DOHH2 (cell line): ENCODE results near the gene MED12L.
A peak's percentile ranks its signal among the peaks of the same experiment; 100 is the strongest.

Source experiments
- H3F3A ChIP-seq: fragments of 200-600 bp; sonication (generic), shearing (Covaris generic); 2 replicates; pipeline ENCODE4 v1.6.0; 2016; ENCODE audit warnings: antibody characterized with exemption, mild to moderate bottlenecking; ENCODE audit not compliant: control insufficient read depth, insufficient read depth
- H3K27ac ChIP-seq: fragments of 200-600 bp; sonication (generic); 2 replicates; pipeline ENCODE4 v1.5.1; 2014; ENCODE audit warnings: low read depth, mild to moderate bottlenecking, low read length, moderate library complexity
- H3K27me3 ChIP-seq: fragments of 200-600 bp; sonication (generic); 2 replicates; pipeline ENCODE4 v1.6.1; 2014; ENCODE audit warnings: mild to moderate bottlenecking, low read length, mixed read lengths; ENCODE audit not compliant: control insufficient read depth
- H3K36me3 ChIP-seq: fragments of 200-600 bp; sonication (generic); 2 replicates; pipeline ENCODE4 v1.6.1; 2014; ENCODE audit warnings: mild to moderate bottlenecking, low read length, moderate library complexity, mixed read lengths; ENCODE audit not compliant: control insufficient read depth
- H3K4me1 ChIP-seq: fragments of 200-600 bp; sonication (generic); 2 replicates; pipeline ENCODE4 v1.6.1; 2014; ENCODE audit warnings: mild to moderate bottlenecking, low read length, mixed read lengths; ENCODE audit not compliant: control insufficient read depth
- H3K4me2 ChIP-seq: fragments of 200-600 bp; sonication (generic); 2 replicates; pipeline ENCODE4 v1.6.0; 2014; ENCODE audit warnings: mild to moderate bottlenecking, low read length, moderate library complexity
- H3K4me3 ChIP-seq: fragments of 200-600 bp; sonication (generic); 2 replicates; pipeline ENCODE4 v1.5.1; 2014; ENCODE audit warnings: mild to moderate bottlenecking, low read length, mixed read lengths
- H3K79me2 ChIP-seq: fragments of 200-600 bp; sonication (generic); 2 replicates; pipeline ENCODE4 v1.6.1; 2014; ENCODE audit warnings: mild to moderate bottlenecking, low read length, mixed read lengths; ENCODE audit not compliant: control insufficient read depth
- H3K9me2 ChIP-seq: fragments of 200-600 bp; sonication (generic); replicated peaks from 2 replicates; pipeline ENCODE4 v1.6.1; 2014; ENCODE audit warnings: mild to moderate bottlenecking, low read length, mixed read lengths; ENCODE audit not compliant: control insufficient read depth
- H3K9me3 ChIP-seq: fragments of 200-600 bp; sonication (generic); 2 replicates; pipeline ENCODE4 v1.6.1; 2014; ENCODE audit warnings: antibody characterized with exemption, low read length, mixed read lengths; ENCODE audit not compliant: control insufficient read depth, insufficient read depth
- H4K20me1 ChIP-seq: fragments of 200-600 bp; sonication (generic); 2 replicates; pipeline ENCODE4 v1.6.0; 2014; ENCODE audit warnings: low read depth, mild to moderate bottlenecking, antibody characterized with exemption, low read length, moderate library complexity; ENCODE audit not compliant: control insufficient read depth, insufficient read depth
- EZH2phosphoT487 ChIP-seq: fragments of 200-600 bp; sonication (generic); IDR thresholded peaks from 2 replicates; pipeline ENCODE4 v1.6.1; 2017; ENCODE audit warnings: borderline replicate concordance, mild to moderate bottlenecking, antibody characterized with exemption, low read length, moderate library complexity, mixed read lengths
- TF ChIP-seq, protein P1 (sequence below): fragments of 200-600 bp; sonication (generic); IDR thresholded peaks from one replicate; pipeline ENCODE4 v1.5.1; 2014; ENCODE audit warnings: antibody characterized with exemption, mild to moderate bottlenecking, low read depth, low read length; ENCODE audit not compliant: poor library complexity, severe bottlenecking

The MED12L gene

DNA sequence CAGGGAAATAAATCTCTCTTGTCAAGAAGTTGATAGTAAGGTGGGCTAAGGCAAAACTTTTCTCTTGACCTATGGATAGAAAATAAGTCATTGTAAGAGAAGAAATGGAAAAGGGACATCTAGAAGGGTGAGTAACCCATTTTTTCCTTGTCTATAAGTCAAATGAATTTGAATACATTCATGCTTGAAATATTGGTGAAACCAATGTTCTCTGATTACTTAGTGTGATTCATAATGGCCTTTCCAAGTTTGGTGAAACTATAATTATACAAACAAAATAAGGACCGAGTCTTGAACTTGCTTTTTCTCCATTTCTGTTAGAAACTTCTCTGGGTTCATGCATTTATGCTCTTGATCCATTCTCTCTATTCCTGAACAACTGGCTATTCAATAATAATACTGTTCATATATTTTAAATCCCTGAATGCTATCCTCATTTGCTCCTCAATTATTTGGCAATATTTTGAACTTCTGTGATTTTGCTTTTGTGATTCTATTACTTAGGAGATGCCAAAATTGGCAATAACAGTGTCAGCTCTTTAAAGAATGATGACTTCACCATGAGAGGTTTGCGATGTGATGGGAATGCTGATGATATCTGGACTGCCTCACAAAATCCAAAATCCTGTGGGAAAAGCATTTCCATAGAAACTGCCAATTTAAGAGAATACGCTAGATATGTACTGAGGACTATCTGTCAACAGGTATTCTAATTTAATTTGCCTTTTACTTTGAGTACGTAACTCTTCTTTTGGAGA is 286.8 kb downstream of the MED12L start:
- Histone ChIP-seq H3F3A (no peaks in the 10 kb centered on the region), H4K20me1 (no peaks in the 10 kb centered on the region), H3K4me3 (no peak overlapping the region), H3K9me2 (no peaks in the 10 kb centered on the region), H3K36me3 (no peaks in the 10 kb centered on the region), H3K9me3 (no peaks in the 10 kb centered on the region), H3K27me3 (no peaks in the 10 kb centered on the region), H3K4me1 (peaks cover 10% of the 10 kb centered on the region), H3K4me2 (no peak overlapping the region), H3K27ac (no peak overlapping the region), H3K79me2 (no peaks in the 10 kb centered on the region)
- no peak for TF ChIP-seq EZH2phosphoT487
- TF ChIP-seq, protein P1, sequence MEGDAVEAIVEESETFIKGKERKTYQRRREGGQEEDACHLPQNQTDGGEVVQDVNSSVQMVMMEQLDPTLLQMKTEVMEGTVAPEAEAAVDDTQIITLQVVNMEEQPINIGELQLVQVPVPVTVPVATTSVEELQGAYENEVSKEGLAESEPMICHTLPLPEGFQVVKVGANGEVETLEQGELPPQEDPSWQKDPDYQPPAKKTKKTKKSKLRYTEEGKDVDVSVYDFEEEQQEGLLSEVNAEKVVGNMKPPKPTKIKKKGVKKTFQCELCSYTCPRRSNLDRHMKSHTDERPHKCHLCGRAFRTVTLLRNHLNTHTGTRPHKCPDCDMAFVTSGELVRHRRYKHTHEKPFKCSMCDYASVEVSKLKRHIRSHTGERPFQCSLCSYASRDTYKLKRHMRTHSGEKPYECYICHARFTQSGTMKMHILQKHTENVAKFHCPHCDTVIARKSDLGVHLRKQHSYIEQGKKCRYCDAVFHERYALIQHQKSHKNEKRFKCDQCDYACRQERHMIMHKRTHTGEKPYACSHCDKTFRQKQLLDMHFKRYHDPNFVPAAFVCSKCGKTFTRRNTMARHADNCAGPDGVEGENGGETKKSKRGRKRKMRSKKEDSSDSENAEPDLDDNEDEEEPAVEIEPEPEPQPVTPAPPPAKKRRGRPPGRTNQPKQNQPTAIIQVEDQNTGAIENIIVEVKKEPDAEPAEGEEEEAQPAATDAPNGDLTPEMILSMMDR, result no peak

DNA sequence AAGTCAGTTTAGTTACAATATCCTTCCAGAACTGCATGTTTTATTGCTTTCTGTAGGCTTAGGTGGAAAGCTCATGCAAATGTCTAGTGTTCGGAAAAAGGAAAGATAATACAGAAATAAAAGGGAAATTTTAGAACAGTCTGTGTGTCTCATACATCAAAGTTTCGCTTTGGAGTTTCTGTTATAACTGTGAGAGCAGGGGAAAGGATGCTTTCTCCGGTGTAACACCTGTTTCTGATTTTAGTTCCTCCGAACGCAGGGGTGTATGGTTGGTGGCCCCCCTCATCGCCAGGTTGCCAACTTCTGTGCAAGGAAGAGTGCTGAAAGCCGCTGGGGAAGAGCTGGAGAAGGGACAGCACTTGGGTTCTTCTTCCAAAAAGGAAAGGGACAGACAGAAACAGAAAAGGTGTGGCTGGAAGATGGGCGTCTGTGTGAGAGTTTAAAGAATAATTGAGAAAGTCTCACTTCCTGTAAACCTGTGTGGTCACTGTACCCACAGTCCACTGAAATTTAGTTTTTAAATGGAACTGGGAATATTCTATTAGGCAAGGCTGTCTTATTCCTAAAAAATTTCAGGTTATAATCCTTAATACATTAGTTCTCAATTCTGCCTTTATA is 292.4 kb downstream of the MED12L start:
- Histone ChIP-seq H3K4me1 (peaks cover 63% of the 10 kb centered on the region), H3K9me2 (no peaks in the 10 kb centered on the region), H3K4me3 (peak overlapping the region; percentile 42), H3K79me2 (no peaks in the 10 kb centered on the region), H3K4me2 (peak overlapping the region; percentile 52), H3K27ac (peak overlapping the region; percentile 73), H3F3A (peaks cover 17% of the 10 kb centered on the region), H3K36me3 (peaks cover 11% of the 10 kb centered on the region; the same call in 1 of the 2 replicates), H3K9me3 (no peaks in the 10 kb centered on the region), H4K20me1 (no peaks in the 10 kb centered on the region), H3K27me3 (no peaks in the 10 kb centered on the region)
- TF ChIP-seq EZH2phosphoT487, result no peak
- TF ChIP-seq, protein P1, result no peak

DNA sequence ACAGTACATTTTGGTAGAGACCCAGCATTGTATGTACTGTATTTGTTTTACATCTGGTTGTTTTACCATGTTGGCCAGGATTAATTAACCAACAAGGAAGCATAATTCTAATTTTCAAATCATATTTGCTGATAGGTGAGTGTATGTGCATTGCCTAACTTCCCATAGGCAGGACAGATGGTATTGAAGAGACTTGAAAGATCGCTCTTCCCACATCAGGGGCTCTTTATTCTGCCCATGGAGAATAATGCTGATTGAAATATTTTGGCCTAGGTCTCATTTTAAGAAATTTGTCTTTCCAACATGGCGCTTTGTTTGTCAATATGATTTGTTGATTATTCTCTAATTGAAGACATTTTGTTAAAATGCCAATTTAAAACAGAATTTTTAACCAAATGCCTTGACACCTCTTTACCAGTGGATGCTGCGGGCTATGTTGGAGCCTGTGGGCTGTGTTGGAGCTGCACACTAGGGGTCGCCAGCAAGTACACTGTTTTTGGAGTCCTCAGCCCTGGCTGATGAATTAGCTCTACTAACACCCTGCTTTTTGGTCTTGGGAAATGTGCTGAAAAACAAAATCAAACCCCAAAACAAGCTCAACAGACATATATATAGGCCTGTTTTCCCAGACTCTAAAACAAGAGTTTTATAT is 293.7 kb downstream of the MED12L start:
- H3K27ac ChIP-seq, result peak overlapping the region; percentile 35
- no peaks in the 10 kb centered on the region for H4K20me1 ChIP-seq
- peaks cover 11% of the 10 kb centered on the region; the same call in 1 of the 2 replicates for H3K36me3 ChIP-seq
- no peaks in the 10 kb centered on the region for H3K9me2 ChIP-seq
- no peak for TF ChIP-seq EZH2phosphoT487
- TF ChIP-seq, protein P1, result peak; percentile 92
- H3K4me2 ChIP-seq, result peak overlapping the region; percentile 29; the same call in 1 of the 2 replicates
- H3K9me3 ChIP-seq, result no peaks in the 10 kb centered on the region
- H3K79me2 ChIP-seq, result no peaks in the 10 kb centered on the region
- H3K27me3 ChIP-seq, result no peaks in the 10 kb centered on the region
- no peak overlapping the region for H3K4me3 ChIP-seq
- H3K4me1 ChIP-seq, result peaks cover 75% of the 10 kb centered on the region
- H3F3A ChIP-seq, result peaks cover 30% of the 10 kb centered on the region
